T-helper 2 cell treated with Interferon-gamma antibody and Interleukin-4, amounts not matched to agents 100 ng/mL and 5 ng/mL, for 36 hours (primary cell): ENCODE results near the gene ZNF48. TPM values are rescaled to one million over a fixed set of nuclear protein-coding genes. Genes with fewer than 3 reads are reported as not detected.

Experiments used
- intact Hi-C: fragments of 100-400 bp; cut with micrococcal nuclease; formaldehyde crosslinking; loops from one replicate; pipeline ENCODE4 v1.15.1; 2023
- total RNA-seq: library from RNA; stranded (reverse); gene quantifications from 2 replicates; pipeline ENCODE4 v1.2.3, GENCODE V29; 2022

ZNF48 gene
- total RNA-seq, 1 donor from 2014 or later, result 11.8 TPM

DNA sequence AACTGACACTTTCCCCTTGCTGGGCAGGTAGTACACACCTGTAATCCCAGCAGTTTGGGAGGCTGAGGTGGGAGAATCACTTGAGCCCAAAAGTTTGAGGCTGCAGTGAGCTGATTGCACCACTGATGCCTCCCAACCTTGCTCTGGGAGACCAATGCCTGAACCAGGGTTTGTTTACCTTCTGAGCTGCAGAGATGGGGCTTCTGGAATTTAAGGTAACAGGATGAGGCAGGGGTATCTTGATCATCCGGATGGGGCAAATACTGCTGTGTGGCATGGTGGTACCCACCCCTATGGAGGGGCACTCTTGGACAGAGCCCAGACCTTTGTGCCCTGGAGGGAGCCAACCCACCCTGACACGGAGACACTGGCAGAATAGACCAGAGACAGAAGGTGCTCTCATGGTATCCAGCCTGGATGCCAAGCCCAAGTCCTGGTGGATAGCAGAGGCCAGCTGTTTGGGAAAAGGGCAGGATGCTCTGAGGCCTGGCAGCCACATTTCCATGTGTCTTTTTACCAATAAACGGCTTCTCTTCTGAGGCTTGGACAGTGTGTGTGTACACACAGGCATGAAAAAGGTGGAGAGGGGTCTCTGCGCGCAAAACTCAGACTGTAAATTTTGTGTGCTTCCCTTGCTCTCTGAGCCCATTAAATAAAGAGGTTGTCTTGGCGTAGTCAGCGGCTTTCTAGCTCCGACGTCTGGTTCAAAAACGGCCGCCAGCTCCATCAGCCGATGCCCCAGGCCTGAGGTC is 4.4 kb downstream of the ZNF48 start:
- intact Hi-C loops, result loop anchor here (1.0 to 10.0 kb wide), 2 partner anchors 21 to 335 kb away; partner anchors contain the start of gene ALDOA

DNA sequence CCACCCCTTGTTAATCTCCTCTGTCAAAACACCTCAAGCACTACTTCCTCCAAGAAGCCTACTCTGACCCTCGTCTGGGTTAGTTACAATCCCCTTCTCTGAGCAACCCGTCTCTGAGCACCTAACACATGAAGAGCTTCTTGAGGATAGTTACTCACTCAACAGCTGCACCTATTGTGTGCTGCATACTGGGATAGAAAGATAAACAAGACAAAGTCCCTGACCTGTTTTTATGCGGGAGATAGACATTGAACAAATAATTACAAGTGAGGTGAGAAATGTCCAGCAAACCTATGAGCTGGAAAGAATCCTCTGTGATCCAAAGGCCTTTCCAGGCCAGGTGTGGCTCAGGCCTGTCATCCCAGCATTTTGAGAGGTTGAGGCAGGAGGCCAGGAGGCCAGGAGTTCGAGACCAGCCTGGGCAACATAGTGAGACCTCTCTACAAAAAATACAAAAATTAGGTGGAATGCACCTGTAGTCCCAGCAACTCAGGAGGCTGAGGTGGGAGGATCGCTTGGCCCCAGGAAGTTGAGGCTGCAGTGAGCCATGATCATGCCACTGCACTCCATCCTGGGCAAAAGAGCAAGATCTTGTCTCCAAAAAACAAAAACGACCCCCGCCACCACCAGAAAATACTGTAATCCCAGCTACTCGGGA is 6.7 kb downstream of the ZNF48 start:
- intact Hi-C loops, result loop anchor here (10.0 kb wide), 1 partner anchor 337 kb away; the partner anchor contains the start of gene ALDOA

DNA sequence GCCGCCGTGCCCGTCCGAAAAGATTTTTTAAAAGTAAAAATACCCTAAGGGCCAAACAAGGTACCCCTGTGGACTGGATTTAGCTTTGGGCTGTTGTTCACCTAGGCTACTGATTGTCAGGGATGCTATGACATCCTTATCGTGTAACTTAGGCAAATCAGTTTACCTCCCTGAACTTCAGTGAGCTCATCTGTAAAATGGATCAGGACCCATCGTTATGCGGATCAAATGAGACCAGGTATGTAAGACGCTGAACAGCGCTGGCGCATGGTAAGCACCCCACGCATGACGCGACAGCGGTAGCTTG is 11.5 kb downstream of the ZNF48 start:
- intact Hi-C loops, result loop anchor here (1.0 to 10.0 kb wide), 6 partner anchors 28 to 342 kb away; partner anchors contain the start of genes ALDOA, CD2BP2, TBC1D10B and TBX6

DNA sequence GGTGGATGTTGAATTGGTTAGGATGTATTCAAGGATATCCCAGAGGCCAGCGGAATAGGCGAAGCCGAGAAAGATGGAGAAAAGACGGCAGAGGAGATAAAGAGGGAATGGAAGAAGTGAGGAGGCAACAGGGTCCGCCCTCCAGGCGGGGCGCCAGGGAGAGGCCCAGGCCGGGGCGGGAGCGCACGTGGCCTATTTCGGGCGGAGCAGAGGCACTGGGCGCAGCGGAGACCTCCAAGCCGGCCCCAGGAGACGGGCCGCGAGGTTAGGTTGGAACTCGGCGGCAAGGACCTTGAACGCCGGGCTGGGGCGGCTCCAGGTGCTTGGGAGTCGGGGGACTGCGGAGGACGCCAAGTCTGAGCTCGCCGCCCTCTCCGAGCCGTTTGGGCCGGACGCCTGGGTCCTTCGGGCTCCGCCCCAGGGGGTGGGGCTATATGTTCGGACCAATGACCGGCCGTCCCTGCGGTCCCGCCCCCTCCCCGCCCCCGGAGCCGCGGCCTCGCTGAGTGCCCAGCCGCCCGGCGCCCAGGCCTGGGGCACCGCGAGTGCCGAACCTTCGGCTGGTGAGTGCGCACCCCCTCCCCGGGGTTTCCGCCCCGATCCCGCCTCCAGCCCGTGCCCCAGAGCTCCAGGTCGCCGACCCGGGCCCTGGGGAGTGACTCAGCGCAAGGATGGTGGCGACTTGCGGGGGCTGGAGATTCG is 12.0 kb downstream of the ZNF48 start, which contains the start of gene ZNF771:
ZNF771 (plus strand) TSS at position 505 of the 702 bp plus-strand sequence. CDS start 448 bp downstream, outside the sequence.
- intact Hi-C loops, result loop anchor here (1.0 to 10.0 kb wide), 6 partner anchors 29 to 342 kb away; partner anchors contain the start of genes ALDOA, CD2BP2, TBC1D10B and TBX6

DNA sequence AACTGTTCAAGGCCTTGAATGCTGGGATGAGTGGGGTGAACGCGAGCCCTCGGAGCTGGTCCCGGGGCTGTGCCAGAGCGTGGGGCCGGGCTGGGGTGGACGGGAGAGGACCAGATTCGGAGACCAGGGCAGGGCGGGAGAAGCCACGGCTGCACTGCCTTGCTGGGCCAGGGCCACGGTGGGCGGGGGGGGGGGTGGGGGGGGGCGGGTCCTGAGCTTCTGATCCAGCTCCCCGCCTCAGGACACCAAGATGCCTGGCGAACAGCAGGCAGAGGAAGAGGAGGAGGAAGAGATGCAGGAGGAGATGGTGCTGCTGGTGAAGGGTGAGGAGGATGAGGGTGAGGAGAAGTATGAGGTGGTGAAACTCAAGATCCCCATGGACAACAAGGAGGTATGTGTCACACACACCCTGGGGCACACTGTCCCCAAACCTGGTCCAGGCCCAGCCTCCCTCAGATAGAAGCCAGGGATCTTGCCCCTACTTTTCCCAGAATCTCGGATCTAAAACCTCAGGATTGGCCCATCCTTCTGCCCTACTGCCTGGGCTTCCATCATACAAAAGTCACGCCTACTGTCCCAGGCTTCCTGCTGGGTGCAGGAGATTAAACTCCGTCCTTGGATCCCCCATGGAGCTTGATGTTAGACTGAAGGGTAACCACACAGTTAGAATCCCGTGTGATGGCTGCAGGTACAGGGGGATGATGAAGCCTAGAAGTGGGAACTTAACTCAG is 12.7 kb downstream of the ZNF48 start:
- intact Hi-C loops, result loop anchor here (1.0 to 10.0 kb wide), 7 partner anchors 30 to 343 kb away; partner anchors contain the start of genes ALDOA, CD2BP2, GDPD3 and TBC1D10B

DNA sequence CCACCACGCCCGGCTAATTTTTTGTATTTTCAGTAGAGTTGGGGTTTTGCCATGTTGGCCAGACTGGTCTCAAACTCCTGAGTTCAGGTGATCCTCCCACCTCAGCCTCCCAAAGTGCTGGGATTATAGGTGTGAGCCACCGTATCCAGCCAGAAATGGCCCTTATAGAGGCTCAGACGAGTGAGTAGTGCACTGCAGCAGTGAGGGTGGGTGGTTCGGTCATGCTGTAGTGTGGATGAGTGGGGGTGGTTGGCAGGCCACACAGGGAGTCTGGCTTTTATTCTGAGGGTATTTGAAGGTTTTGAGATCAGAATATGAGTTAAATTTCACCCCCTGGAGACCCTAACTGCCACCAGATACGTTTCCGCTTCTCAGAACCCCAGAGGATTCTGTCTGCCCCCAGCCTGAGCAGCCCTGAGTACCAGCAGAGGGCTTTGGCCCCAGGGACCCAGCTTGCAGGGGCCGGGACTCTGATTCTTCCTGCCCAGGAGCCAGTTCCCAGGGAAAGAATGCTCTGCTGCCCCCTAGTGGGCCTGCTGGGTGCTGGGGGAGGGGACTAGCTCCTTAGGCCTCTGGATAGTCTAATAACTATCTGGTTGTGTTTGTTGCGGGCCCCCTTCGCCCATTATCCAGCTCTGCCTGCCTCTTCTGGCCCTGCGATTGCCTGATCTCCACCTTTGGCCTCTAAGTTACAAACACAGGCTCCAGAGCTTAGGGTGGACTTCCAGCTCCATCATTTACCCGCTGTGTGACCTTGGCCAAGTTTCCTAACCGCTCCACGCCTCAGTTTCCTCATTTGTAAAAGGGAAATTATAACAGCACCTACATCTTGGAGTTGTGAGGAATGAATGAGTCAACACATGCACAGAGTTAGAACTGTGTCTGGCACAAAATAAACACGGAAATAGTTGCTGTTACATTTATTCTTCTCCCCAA is 14.2 kb downstream of the ZNF48 start:
- intact Hi-C loops, result loop anchor here (2.0 to 10.0 kb wide), 5 partner anchors 52 to 345 kb away; partner anchors contain the start of genes ALDOA, CD2BP2, GDPD3 and TBX6

DNA sequence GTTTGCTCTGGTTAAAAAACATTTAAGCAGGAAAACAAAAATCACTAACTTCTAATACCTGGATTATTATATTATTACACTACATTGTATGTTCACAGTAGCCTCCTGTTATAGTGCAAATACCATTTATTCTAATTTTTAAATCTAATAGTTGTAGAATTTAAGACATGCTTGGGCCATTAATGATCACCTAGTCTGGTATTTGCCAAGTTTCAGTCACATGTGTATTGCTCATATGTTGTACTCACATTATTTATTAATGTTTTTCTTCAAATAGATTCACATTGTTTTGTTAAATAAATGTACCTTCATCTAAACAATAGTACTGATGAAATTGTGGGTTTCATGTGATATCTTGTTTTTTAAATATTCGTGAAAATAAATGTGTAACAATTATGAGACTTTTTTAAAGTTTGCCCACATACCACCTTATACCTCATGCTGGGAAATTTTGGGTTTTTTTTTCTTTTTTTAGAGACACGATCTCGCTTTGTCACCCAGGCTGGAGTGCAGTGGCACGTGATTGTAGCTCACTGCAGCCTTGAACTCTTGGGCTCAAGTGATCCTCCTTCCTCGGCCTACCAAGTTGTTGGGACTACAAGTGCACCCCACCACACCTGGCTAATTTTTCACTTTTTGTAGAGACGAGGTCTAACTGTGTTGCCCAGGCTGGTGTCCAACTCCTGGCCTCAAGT is 18.0 kb downstream of the ZNF48 start:
- intact Hi-C loops, result no loop called here

DNA sequence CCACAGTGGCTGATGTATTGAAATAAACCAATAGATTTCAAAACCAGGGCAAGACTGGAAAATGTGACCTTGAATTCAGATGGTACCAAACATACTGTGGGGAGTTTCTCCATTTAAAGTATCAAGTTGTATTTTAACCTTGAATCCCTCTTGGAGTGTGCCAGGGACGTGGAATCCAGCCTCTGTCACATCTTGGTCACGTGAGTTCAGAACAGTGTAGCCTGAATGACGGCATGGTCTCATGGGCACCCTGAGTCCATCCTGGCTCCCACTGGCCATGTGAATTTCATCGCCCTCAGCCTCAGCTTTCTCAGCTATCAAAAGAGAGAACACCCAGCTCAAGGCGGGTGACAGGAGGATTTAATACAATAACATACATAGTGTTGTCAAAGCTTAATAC is 18.9 kb downstream of the ZNF48 start:
- intact Hi-C loops, result no loop called here

DNA sequence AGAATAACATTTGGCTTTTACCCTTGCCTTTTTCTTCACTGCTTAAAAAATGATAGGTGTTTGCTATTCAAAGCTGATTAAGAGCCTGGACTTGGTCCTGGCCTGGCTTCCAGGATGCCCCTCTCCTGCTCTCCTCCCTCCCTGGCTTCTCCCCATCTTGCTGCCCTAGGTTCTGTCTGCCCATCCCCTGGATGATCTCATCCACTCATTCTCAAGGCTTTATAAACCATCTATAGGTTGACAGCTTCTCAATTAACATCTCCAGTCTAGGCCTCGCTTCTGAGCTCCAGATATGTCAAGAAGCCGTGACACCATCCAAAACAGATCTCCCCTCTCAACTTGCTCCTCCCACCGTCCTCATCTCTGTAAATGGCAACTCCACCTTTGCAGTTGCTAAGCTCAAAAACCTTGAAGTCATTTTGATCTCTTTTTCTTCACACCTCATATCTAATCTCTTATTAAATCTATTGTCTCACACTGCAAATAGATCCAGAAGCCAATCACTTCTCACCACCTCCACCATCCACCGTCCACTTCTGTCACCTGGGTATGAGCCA is 20.9 kb downstream of the ZNF48 start:
- intact Hi-C loops, result no loop called here

DNA sequence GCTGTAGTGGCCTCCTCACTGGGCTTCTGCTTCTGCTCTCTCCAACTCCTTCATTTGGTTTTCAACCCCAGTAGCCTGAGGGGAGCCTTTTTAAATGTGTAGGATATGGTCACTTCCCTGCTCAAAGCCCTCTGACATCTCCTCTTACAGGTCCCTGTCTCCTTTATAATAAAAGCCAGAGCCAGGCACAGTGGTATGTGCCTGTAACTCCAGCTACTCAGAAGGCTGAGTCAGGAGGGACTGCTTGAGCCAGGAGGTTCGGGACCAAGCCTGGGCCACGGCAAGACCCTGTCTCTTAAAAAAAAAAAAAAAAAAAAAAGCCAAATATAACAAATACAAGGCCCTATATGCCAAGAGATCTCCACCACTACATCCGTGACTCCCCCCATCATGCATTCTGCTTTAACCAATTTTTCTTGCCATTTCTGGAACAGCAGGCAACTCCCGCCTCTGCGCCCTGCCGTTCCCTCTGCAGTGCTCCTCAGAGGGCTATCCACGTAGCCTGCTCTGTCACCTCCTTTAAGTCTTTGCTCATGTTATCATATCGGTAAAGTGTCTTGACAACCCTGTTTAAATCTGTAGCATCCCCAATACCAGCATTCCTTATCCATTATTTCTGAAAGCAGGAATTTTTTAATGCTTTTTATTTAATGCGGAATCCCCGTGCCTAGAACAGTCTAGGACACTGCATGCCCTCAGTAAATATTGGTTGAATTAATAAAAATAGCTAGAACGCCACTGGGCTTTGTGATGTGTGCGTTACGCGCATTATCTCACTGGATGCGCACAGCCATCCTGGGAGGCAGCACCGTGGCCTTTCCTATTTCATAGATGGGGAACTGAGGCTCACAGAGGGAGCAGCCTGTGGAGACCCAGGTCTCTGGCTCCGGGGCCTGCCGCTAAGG is 21.7 kb downstream of the ZNF48 start:
- intact Hi-C loops, result no loop called here

DNA sequence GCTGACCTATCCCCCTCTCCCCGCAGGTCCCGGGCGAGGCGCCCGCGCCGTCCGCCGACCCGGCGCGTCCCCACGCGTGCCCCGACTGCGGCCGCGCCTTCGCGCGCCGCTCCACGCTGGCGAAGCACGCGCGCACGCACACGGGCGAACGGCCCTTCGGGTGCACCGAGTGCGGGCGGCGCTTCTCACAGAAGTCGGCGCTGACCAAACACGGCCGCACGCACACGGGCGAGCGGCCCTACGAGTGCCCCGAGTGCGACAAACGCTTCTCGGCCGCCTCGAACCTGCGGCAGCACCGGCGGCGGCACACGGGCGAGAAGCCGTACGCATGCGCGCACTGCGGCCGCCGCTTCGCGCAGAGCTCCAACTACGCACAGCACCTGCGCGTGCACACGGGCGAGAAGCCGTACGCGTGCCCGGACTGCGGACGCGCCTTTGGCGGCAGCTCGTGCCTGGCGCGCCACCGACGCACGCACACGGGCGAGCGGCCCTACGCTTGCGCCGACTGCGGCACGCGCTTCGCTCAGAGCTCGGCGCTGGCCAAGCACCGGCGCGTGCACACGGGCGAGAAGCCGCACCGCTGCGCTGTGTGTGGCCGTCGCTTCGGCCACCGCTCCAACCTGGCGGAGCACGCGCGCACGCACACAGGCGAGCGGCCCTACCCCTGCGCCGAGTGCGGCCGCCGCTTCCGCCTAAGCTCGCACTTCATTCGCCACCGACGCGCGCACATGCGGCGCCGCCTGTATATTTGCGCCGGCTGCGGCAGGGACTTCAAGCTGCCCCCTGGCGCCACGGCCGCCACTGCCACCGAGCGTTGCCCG is 22.5 kb downstream of the ZNF48 start:
- intact Hi-C loops, result loop anchor here (1.0 kb wide), 1 partner anchor 13 kb away; the partner anchor contains the start of gene DCTPP1

DNA sequence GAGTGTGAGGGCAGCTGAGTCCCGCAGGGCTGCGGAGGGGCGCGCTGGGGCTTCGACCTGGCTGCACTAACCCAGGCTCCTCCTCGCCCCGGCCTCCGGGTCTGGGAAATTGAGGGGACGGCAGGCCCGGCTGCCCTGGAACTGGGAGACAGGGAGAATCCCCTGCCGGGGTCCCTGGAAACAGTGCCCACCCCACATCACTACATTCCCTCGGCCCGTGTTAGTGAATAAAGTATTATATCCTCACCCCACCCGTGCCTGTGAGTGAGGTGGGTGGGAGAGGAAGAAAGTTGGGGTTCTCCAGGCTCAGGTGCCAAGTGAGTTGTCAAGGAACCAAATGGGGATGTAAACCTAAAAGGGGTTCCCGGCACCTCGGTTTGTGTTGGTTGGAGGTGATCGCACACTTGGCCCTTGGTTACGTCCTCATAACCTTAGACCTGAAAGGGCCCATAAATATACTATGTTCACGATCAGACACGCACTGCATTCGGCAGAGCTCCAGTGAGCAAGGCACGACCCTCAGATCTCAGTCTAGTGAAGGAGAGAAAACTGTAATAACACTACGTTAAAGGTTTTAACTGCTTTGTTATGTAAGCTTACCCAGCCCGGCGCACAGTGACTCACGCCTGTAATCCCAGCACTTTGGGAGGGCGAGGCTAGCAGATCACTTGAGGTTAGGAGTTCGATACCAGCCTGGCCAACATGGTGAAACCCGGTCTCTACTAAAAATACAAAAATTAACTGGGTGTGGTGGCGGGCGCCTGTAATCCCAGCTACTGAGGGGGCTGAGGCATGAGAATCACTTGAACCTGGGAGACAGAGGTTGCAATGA is 23.3 kb downstream of the ZNF48 start:
- intact Hi-C loops, result loop anchor here (1.0 kb wide), 1 partner anchor 12 kb away; the partner anchor contains the start of gene DCTPP1

DNA sequence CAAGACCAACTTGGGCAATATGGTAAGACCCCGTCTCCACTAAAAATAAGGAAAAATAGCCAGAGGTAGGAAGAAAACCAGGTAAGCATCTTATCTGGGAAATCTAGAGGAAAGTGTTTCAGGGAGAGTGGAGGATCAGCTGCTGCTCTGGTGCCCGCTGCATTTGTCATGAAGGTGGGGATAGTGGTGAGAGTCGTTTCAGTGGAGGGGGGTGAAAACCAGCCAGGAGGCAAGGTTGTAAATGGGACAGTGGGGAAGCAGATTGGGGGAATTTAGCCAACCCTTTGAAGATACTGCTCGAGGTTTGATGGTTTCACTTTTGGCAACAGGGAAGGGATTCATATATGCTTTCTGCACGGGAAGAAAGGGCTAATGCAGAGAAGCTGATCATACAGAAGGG is 25.8 kb downstream of the ZNF48 start:
- intact Hi-C loops, result no loop called here

DNA sequence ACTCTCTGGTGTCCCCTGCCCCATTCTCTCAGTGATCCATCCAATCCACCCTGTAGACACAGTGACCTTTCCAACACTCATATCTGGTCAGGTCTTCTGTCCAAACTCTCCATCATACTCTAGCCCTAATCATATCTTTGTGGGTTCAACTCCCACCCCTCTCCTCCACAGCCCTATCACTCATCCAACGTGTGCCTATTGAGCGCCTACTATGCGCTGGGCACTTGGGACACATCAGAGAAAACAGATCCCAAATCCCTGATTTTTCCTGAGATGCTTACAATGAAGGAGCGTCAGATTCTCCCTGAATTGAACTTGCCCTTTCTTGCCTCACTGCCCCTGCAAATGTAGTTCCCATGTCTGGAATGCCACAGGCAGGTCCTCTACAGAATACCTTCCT is 32.8 kb downstream of the ZNF48 start:
- intact Hi-C loops, result no loop called here

DNA sequence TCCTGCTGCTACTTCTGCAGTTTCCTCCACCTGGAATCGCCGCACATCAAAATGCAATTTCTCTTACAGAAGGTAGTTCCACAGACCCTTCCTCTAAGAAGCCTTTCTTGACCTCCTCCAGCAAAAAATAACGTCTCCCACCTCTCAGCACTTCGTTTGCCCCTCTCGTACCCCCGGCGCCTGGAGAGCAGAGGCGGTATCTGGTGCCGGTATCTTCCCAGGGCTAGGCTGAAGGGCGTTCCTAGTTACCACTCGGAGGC is 34.1 kb downstream of the ZNF48 start:
- intact Hi-C loops, result no loop called here
